HepG2 (cell line): ENCODE measurements around the gene DMPK. TPM values are rescaled to one million over a fixed set of nuclear protein-coding genes. Genes with fewer than 3 reads are reported as not detected.

Source experiments
- AGO2 ChIP-seq: fragments of 200-400 bp; formaldehyde crosslinking; optimal IDR thresholded peaks from 2 replicates; pipeline ENCODE3; 2017; ENCODE audit warnings: mild to moderate bottlenecking, low read depth, low read length, moderate library complexity
- AHDC1 ChIP-seq: sonication (generic); formaldehyde crosslinking; IDR thresholded peaks from 2 replicates; pipeline ENCODE4 v1.5.1; 2020; ENCODE audit warnings: mild to moderate bottlenecking, missing genetic modification reagents, borderline replicate concordance
- FOXO1 ChIP-seq: sonication (generic); formaldehyde crosslinking; IDR thresholded peaks from 2 replicates; pipeline ENCODE4 v1.4.0; 2020; ENCODE audit warnings: missing genetic modification reagents
- GZF1 ChIP-seq: sonication (generic); formaldehyde crosslinking; IDR thresholded peaks from 2 replicates; pipeline ENCODE4 v1.5.1; 2020; ENCODE audit warnings: mild to moderate bottlenecking, missing genetic modification reagents
- HOXD1 ChIP-seq: sonication (generic); formaldehyde crosslinking; IDR thresholded peaks from 2 replicates; pipeline ENCODE4 v1.5.0; 2020; ENCODE audit warnings: missing genetic modification reagents
- KDM2A ChIP-seq: sonication (generic); formaldehyde crosslinking; IDR thresholded peaks from 2 replicates; pipeline ENCODE4 v1.4.0; 2020; ENCODE audit warnings: low read depth, missing genetic modification reagents, borderline replicate concordance
- KDM3A ChIP-seq: IDR thresholded peaks from 2 replicates; pipeline ENCODE4 v1.6.1; 2018; ENCODE audit warnings: low read depth, missing compliant biosample characterization
- POGK ChIP-seq: sonication (generic); formaldehyde crosslinking; conservative IDR thresholded peaks from 2 replicates; pipeline ENCODE4 v1.8.0; 2022; ENCODE audit warnings: mild to moderate bottlenecking, moderate library complexity, missing genetic modification reagents
- POLR2A ChIP-seq, 2 experiments: IDR thresholded peaks; 2 replicates each; pipeline ENCODE4 v1.6.1; 2011; ENCODE audit warnings: low read depth in 2 of 2, low read length in 2 of 2, mild to moderate bottlenecking in 1 of 2, moderate library complexity in 1 of 2; ENCODE audit not compliant: insufficient read depth in 1 of 2
- SIN3A ChIP-seq: IDR thresholded peaks from 2 replicates; pipeline ENCODE4 v1.6.1; 2011; ENCODE audit warnings: low read depth, mild to moderate bottlenecking, control low read depth, low read length, borderline replicate concordance
- TAF1 ChIP-seq: sonication (generic); formaldehyde crosslinking; IDR thresholded peaks from 2 replicates; pipeline ENCODE4 v1.4.0; 2020; ENCODE audit warnings: missing genetic modification reagents
- ZNF138 ChIP-seq: sonication (generic); formaldehyde crosslinking; IDR thresholded peaks from 2 replicates; pipeline ENCODE4 v1.5.0; 2020; ENCODE audit warnings: mild to moderate bottlenecking, low read depth, missing genetic modification reagents
- ZNF160 ChIP-seq: sonication (generic); formaldehyde crosslinking; IDR thresholded peaks from 2 replicates; pipeline ENCODE4 v1.8.0; 2022; ENCODE audit warnings: mild to moderate bottlenecking, inconsistent platforms, missing genetic modification reagents
- ZNF343 ChIP-seq: sonication (generic); formaldehyde crosslinking; IDR thresholded peaks from 2 replicates; pipeline ENCODE4 v1.4.0; 2020; ENCODE audit warnings: mild to moderate bottlenecking, missing genetic modification reagents
- ZNF660 ChIP-seq: sonication (generic); formaldehyde crosslinking; IDR thresholded peaks from 2 replicates; pipeline ENCODE4 v1.5.1; 2020; ENCODE audit warnings: mild to moderate bottlenecking, low read depth, missing genetic modification reagents, borderline replicate concordance
- ZNF816 ChIP-seq: sonication (generic); formaldehyde crosslinking; IDR thresholded peaks from 2 replicates; pipeline ENCODE4 v1.8.0; 2022; ENCODE audit warnings: missing genetic modification reagents, mild to moderate bottlenecking, borderline replicate concordance
- ZNF883 ChIP-seq: sonication (generic); formaldehyde crosslinking; IDR thresholded peaks from 2 replicates; pipeline ENCODE4 v1.5.1; 2020; ENCODE audit warnings: mild to moderate bottlenecking, missing genetic modification reagents; ENCODE audit errors: not compliant biosample characterization
- ZSCAN20 ChIP-seq: sonication (generic); formaldehyde crosslinking; IDR thresholded peaks from 2 replicates; pipeline ENCODE4 v1.4.0; 2020; ENCODE audit warnings: missing genetic modification reagents, mild to moderate bottlenecking, borderline replicate concordance
- polyA plus RNA-seq, 8 experiments: library from polyadenylated mRNA; depleted of rRNA in 3 of 8; stranded (reverse) in 7 of 8; unstranded in 1 of 8; fragments of >200 nt; fragmentation: Illumina TruSeq in 4 of 8; extraction: Trizol in 4 of 8; gene quantifications; 2 replicates each; pipeline versions ENCODE4 v1.2.1 to v1.2.3, GENCODE V29; 2011 to 2016; ENCODE audit warnings: low read depth in 4 of 8, missing spikeins in 1 of 8, mixed read lengths in 1 of 8; ENCODE audit not compliant: insufficient read depth in 1 of 8
- total RNA-seq, 5 experiments: library from RNA; depleted of rRNA; stranded (reverse); fragments of >200 nt; fragmentation: Illumina TruSeq; extraction: Trizol; gene quantifications; 2 replicates each; pipeline ENCODE4 v1.2.3, GENCODE V29; 2016; ENCODE audit warnings: low read depth in 1 of 5
- TF ChIP-seq, protein P1 (sequence below): IDR thresholded peaks from 2 replicates; pipeline ENCODE4 v1.6.1; 2016; ENCODE audit warnings: mild to moderate bottlenecking, missing biosample characterization, missing genetic modification reagents

The DMPK gene
- total and polyA plus RNA-seq, 2 of the 13 experiments (the other 11 are each of a cell fraction or from before 2014, with no cell fraction given) = 5.3 to 8.8 TPM

DNA sequence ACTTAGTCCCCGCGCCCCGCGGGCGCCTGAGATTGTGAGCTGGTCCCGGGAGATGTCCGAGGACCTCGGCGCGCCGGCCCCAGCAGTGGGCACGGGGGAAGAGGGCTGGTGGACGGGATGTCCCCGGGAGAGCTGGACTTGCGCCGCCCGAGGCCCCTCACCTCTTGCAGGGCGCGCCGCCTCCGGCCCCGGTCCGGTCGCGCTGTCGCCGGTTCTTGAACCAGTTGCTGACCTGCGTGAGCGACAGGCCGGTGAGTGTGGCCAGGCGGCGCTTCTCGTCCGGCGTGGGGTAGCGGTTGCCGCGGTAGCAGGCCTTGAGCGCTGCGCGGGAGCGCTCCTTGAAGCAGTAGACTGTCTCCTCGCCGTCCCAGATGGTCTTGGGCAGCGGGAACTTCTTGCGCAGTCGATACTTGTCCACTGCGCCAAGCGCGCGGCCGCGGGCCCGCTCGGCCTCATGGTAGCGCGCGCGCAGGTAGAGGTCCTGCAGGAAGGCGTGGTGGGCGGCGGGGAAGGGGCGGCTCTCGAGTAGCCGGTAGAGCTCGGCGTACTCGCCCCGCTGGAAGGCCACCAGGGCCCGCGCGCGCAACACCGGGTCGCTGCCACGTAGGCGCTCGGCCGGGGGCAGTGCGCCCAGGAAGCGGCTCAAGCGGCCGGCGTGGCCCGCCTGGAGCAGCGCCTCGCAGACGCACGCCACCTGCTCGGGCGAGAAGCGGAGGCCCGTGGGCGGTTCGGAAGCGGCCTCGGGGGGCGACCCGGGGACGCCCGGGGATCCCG is 14.2 kb downstream of the DMPK start (continued):
- TF ChIP-seq, protein P1, sequence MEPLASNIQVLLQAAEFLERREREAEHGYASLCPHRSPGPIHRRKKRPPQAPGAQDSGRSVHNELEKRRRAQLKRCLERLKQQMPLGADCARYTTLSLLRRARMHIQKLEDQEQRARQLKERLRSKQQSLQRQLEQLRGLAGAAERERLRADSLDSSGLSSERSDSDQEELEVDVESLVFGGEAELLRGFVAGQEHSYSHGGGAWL = peak; percentile 58; the same call in 1 of the 2 replicates
- TF ChIP-seq KDM3A (CRISPR knock-in tag) (peak; percentile 31; the same call in 1 of the 2 replicates), ZNF138 (CRISPR knock-in tag) (no peak), FOXO1 (CRISPR knock-in tag) (peak; percentile 16; the same call in 1 of the 2 replicates), SIN3A (0 out of 2 replicates have a peak, but pooled peaks have one; percentile 1), HOXD1 (CRISPR knock-in tag) (peak; percentile 38; the same call in 1 of the 2 replicates), ZNF816 (CRISPR knock-in tag) (0 out of 2 replicates have a peak, but pooled peaks have one; percentile 45), GZF1 (CRISPR knock-in tag) (peak; percentile 32; the same call in 1 of the 2 replicates), AHDC1 (CRISPR knock-in tag) (0 out of 2 replicates have a peak, but pooled peaks have one; percentile 8), AGO2 (peak; percentile 76), ZNF660 (CRISPR knock-in tag) (no peak), POGK (CRISPR knock-in tag) (peak; percentile 75), ZSCAN20 (CRISPR knock-in tag) (no peak), ZNF160 (CRISPR knock-in tag) (no peak), TAF1 (CRISPR knock-in tag) (peak; percentile 67), ZNF883 (CRISPR knock-in tag) (peak; percentile 12), POLR2A (IDR thresholded peaks at IDR 0.05; ENCODE audit: insufficient read depth in 1 of 2, low read depth in 2 of 2, low read length in 2 of 2) (0 out of 4 replicates have a peak, but pooled peaks of 1 of the 2 experiments have one; percentile 26), KDM2A (CRISPR knock-in tag) (peak; percentile 86), ZNF343 (no peak)
